Memory B cell (primary cell): ENCODE data around the gene ZNF443.

Experiments used
- ATAC-seq: fragments of 150-1000 bp; cut with Tn5 transposase; 2 replicates; pipeline ENCODE4 v1.10.0; 2021; ENCODE audit warnings: low read depth, mild to moderate bottlenecking, moderate library complexity
- DNase-seq, 2 donors: peaks; one replicate each; pipeline ENCODE4 v3.0.0; 2022; ENCODE audit warnings: low spot score in 2 of 2
- H3K27ac Mint-ChIP-seq: one replicate; pipeline ENCODE4 v1.8.0; 2022; ENCODE audit warnings: mild to moderate bottlenecking, moderate library complexity, mixed read lengths
- H3K27me3 Mint-ChIP-seq: one replicate; pipeline ENCODE4 v1.8.0; 2022; ENCODE audit warnings: mixed read lengths
- H3K36me3 Mint-ChIP-seq: one replicate; pipeline ENCODE4 v1.8.0; 2022; ENCODE audit warnings: mild to moderate bottlenecking, mixed read lengths
- H3K4me1 Mint-ChIP-seq: one replicate; pipeline ENCODE4 v1.8.0; 2022; ENCODE audit warnings: mixed read lengths
- H3K4me3 Mint-ChIP-seq: one replicate; pipeline ENCODE4 v1.8.0; 2022; ENCODE audit warnings: mild to moderate bottlenecking, moderate library complexity, mixed read lengths
- H3K9me3 Mint-ChIP-seq: one replicate; pipeline ENCODE4 v1.8.0; 2022; ENCODE audit warnings: mixed read lengths

The ZNF443 gene

GRCh38 chr19:12380444-12380737 lies 60.4 kb downstream of the ZNF443 start:
- peaks cover 37% of the 10 kb centered on the region for H3K36me3 Mint-ChIP-seq
- H3K9me3 Mint-ChIP-seq: peaks cover 19% of the 10 kb centered on the region
- DNase-seq: no peak
- no peak overlapping the region for H3K27ac Mint-ChIP-seq
- H3K4me1 Mint-ChIP-seq: no peaks in the 10 kb centered on the region
- no peak overlapping the region for H3K4me3 Mint-ChIP-seq
- no peaks in the 10 kb centered on the region for H3K27me3 Mint-ChIP-seq
- no peak for ATAC-seq

- ATAC-seq (no peak), DNase-seq (no peak)
- H3K27ac Mint-ChIP-seq: no peak overlapping the region
- peaks cover 19% of the 10 kb centered on the region for H3K9me3 Mint-ChIP-seq
- H3K36me3 Mint-ChIP-seq: peaks cover 39% of the 10 kb centered on the region
- H3K4me1 Mint-ChIP-seq: no peaks in the 10 kb centered on the region
- no peaks in the 10 kb centered on the region for H3K27me3 Mint-ChIP-seq
- no peak overlapping the region for H3K4me3 Mint-ChIP-seq
Measured at GRCh38 chr19:12379732-12380443, 60.9 kb downstream of the ZNF443 start.
